IPS-11a (cell line): Measurements from ENCODE around the gene CASKIN2.
"Not testable (repeated sequence)": the region's sequence is repeated elsewhere in the genome, so short reads cannot be mapped to it uniquely, and the experiment has no call there.

Experiments
- H3K4me3 ChIP-seq: one replicate; pipeline ENCODE4 v1.5.1; 2013; ENCODE audit warnings: low read depth, low read length, control low read depth

Gene CASKIN2

DNA sequence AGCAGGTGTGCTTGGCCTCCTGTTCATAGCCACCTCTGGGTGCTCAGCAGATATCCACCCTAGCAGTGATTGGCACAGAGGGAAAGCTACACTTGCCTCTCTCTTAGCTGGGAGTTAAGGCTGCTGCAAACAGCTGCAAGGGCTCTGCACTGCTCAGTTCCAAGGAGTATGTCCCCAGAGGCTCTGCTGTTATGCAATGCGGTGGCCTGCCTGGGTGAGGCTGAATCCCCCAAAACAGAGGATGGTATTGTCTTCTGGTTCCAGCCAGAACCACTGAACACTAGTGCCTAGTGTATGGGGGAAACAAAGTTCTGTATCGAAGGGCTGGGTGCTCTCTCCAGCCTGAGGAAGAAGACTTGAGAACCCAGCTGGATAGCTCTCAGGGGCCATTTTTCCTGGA, 42.1 kb downstream of the CASKIN2 start:
- H3K4me3 ChIP-seq = no peak overlapping the region

DNA sequence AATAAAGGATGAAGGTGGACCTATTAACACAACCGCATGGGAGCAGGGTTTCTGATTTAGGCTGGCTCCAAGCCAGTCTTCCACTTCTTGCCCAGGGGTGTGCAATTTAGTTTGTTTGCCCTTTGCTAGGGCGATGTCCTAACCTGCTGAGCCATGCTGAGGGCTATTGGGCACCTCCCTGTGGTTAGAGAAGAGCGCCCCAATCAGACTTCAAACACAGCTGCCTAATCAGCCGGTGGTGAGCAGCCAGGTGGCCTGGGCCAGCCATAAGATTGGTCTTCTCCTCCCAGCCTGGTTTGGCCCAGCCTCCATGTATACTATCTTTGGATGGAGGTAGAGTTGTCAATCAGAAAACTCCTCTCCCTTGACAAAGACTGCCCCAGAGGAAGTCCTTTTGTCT, 43.2 kb downstream of the CASKIN2 start:
- no peak overlapping the region for H3K4me3 ChIP-seq

DNA sequence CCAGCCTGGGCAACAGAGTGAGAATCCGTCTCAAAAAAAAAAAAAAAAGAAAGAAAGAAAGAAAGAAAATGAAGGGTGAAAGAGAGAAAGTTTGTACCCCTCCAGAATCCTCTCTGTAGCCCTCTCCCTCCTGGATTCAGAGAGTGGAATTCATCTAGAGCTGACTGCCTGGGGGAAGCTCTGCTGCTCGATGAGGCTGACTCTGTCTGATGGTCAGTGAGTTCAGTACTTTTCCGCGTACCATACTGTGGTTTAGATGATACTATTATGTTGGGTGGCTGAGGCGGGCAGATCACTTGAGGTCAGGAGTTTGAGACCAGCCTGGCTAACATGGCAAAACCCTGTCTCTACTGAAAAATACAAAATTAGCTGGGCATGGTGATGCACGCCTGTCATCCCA, 44.1 kb downstream of the CASKIN2 start:
- no peak overlapping the region for H3K4me3 ChIP-seq

DNA sequence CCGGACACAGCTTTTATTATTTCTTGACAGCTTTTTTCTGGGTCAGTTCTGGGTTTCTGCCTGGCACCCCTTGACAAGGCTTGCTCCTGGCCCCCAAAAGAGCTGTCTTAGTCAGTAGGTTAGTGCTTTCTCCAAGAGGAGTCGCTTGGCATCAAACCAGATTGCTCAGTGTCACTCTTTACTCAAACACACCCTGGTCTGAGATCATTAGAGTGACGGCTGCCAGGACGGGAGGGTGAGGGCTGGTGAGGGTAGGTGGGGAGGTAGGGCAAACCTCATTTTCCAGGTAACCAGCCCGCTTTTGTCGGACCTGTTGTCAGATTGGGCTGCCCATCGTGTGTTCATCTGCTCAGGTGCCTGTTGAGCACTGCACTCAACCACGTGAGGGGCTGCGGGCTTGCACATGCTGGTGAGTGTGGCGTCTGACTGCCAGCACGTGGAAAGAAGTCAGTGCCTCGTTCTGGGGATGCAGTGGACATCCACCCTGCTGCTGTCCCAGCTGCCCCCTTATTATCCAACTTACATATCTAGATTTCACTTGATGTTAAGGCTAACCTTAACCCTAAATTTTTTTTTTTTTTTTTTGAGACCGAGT, 46.5 kb downstream of the CASKIN2 start:
- no peak overlapping the region for H3K4me3 ChIP-seq

DNA sequence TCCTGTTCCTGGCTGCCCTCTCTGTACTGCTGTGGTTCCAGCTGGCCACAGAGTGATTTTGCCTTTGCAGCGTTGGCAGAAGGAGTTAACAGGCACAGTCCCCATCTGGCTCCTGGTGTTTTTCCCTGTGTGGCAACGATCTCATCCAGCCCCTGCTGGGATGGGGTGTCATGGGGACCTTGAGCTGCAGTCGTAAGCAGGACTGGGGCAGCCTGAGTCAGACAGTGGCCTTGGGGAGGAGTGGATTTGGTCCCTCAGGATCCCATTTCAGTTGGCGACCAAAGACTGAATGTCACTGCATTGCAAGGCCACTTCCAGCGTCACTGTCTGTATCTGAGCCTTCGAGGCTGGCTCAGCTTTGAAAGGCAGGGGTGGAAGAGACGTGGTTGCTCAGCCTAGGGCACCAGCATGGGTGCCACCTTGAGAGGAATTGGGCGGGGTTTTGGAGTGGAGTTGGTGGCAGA, 47.0 kb downstream of the CASKIN2 start:
- no peak overlapping the region for H3K4me3 ChIP-seq

DNA sequence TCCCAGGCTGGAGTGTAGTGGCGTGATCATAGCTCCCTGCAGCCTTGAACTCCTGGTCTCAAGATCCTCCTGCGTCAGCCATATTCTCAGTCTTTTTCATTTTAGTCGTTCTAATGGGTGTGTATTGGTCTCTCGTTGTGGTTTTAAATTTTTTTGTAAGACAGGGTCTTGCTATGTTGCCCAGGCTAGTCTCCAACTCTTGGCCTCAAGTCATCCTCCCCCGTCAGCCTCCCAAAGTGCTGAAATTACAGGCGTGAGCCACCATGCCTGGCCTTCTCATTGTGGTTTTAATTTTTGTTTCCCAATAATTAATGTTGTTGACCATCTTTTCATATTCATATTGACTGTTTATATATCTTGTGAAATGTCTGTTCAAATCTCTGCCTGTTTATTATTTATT, 50.3 kb downstream of the CASKIN2 start:
- no peak overlapping the region for H3K4me3 ChIP-seq

DNA sequence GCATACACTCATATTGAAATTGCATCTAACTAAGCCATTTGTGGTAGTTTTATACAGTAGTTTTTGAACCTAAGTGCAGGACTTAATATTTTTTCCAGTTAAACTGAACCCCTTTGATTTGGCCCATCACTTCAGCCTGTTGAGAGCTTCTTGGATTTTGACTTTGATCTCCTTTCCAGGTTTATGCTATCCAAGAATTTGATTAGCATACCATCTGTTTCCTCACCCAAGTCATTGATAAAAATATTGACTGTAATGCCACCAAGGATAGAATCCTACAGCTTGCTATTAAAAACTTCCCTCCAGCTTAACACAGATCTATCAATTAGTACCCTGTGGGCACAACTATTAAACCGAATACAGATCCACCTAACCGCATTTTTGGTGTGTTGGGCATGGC, 51.7 kb downstream of the CASKIN2 start:
- H3K4me3 ChIP-seq = no peak overlapping the region

DNA sequence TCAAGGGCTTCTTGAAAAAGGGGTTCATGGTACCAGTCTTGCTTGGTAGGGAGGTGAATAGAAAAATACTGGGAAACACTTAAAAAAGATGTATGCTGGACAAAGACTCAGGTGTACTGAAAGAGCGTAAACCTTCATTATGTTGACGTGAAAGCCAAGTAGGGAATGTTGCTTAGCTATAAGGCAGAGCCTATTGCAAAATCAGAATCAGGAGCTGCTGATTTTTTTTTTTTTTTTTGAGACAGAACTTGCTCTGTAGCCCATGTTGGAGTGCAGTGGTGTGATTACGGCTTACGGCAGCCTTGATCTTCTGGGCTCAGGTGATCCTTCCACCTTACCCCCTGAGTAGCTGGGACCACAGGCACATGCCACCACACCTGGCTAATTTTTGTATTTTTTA, 55.0 kb downstream of the CASKIN2 start:
- H3K4me3 ChIP-seq = no peak overlapping the region

DNA sequence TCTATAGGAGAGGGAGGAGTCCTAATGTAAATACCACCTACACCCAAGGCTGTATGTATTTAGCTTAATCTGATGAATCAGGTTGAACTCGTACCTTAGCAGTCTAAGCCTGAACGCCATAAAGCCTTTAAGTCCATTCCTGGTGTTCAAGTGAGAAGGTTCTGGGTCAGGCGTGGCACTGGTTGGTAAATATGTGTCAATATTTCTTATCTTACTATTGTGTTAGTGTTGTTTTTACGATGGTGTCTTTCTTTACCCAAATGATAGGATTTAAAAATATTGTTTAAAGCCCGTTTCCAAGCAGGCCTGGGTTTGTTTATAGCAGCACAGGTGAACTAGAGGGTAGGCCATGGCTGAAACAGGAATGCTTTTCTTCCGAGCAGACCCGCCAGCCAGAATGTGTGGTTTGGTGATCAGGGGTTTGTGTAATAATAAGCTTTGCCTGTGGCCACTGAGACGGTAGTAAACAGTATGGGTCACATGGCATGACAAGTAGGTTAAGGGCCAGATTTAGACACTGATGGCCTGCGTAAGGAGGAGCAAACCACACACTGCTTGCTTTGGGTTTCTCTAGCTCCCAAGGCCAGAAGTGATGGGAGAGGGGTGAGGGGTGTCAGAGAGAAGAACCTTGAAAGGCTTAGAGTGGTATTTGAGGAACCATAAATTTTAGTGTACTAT, 55.6 kb downstream of the CASKIN2 start:
- H3K4me3 ChIP-seq = no peak overlapping the region

DNA sequence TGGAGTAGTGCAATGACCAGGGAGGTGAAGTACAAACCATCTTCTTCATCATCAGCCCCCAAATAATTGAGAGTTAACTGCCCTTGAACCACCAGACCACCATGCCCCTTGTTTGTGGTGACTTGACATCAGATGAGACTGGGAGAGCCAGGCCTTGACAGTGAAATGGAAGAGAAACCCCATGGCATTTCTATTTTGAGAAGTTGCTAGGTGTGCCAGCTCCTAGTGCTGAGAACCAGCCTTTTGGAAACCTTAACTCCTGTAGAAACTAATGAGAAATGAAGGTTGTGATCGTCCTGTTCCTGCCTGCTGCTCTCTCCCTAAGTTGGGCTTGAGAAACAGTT, 56.1 kb downstream of the CASKIN2 start:
- H3K4me3 ChIP-seq = no peak overlapping the region

DNA sequence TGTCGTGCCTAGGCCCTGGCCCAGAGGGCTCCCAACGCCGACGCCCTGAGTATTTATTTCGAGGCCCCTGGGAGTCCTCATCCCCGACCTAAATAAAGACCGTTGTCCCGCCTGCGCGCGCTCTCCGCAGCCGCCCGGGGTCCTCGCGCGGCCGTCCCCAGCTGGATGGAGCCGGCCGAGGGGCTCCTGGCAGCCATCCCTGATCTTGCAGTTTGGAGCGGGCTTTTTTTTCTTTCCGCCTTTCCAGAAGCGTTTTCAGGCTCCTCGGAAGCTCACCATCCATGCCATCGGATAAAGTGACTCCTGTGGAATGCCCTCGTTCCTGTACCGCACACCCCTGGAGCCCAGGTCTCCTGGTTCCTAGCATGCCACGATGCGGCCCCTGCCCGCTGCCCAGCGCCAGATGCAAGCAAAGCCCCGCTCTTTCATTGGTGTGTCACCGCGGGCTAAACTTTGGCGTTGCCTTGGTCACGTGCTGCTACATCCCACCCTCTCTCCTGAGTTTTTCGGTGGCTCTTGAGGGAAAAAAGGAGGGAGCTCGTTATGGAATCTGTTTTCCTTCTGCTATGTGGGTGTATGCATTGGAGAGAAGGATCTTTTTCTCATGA, 58.2 kb downstream of the CASKIN2 start:
- peak overlapping the region; percentile 72 for H3K4me3 ChIP-seq

DNA sequence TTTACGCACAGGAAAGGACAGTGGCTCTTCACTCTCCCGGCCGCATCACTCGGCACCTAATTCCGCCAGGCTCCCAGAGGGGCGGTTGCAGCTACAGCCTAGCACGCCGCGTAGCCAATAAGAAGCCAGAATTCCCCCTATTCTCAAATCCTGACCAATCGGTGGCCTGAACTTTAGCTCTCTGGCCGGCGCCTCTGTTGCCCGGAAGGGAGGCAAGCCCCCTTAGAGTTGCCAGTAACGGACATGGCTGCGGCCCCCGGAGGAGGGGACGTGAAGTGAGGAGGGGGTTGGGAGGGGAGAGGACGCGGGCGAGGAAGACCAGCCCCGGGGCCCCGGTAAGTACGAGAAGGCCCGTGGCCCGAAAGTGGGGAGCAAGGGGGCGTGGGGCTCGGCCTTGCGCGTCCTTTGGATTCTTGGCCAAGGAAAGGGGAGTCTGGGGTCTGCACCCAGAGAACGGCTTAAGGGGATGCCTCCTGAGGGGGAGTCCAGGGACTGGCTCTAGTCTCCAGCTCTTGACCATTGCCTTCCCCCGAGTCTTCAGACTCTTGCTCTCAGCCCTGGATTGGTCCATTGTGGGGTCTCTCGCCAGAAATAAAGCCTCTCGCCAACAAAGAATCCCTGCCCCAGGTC, 58.8 kb downstream of the CASKIN2 start, which contains the start of gene TMEM94:
Gene TMEM94 (plus strand): TSS at position 219 of the 630 bp plus-strand sequence. CDS start 15,271 bp downstream, outside the sequence.
- peak within 1 kb of the TSS; percentile 72 for H3K4me3 ChIP-seq

DNA sequence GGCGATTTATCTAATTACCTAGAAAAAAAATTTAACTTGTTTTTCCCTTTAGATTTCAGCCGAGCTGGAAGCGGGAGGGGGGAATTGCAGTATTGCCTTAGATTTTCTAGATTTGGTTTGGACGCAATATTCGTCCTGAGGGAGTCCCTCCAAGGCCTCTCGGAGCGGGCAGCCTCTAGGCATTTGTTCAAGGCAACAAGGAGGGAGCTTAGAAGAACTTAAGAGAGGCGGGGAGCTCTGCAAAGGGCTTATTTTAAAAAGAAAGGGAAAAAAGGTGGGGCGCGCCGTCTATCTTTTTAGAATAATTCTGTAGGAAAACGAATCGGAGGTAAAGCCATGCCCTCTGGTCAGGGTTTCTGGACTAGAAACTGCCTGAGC, 59.3 kb downstream of the CASKIN2 start:
- H3K4me3 ChIP-seq = peak overlapping the region; percentile 31

DNA sequence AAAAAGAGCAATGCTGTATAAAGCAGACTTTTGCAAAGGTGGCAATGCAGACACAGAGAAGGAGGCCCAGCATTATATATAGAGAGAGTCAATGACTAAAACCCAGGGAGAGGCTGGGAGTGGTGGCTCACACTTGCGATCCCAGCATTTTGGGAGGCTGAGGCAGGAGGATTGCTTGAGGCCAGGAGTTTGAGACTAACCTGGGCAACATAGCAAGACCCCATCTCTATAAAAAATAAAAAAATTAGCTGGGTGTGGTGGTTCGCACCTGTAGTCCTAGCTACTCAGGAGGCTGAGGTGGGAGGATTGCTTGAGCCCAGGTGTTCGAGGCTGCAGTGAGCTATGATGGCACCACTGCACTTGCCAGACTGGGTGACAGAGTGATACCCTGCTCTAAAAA, 60.7 kb downstream of the CASKIN2 start:
- not testable (repeated sequence) for H3K4me3 ChIP-seq

DNA sequence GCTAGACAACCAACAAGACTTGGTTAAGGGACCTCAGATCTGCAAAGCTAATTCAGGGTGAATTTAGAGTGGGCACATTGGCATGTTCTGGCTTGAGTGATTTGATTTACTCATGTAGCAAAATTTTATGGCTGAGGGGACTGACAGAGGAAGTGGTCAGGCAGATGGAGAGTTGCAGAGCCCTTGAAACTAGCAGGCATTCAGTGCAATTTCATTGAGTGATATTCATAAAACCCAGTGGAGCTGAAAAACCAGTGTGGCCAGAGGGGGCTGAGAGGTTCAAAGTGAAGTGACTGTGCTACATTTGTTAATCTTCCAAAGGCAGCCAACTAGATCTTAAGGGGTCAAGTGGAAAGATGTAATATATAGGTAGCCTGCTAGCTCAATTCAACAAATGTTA, 61.1 kb downstream of the CASKIN2 start:
- H3K4me3 ChIP-seq = no peak overlapping the region

DNA sequence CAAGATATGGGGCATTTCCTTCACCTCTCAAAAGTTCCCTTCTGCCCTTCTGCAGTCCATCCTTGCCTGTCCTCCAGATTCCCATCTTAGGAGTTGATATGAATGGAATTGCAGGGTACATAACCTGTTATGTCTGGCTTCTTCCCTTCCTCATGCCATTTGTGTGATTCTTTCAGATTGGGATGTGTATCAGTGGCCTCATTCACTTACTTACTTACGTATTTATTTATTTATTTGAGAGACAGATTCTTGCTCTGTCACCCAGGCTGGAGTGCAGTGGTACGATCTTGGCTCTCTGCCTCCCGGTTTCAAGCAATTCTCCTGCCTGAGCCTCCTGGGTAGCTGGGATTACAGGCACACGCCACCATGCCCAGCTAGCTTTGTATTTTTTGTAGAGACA, 65.1 kb downstream of the CASKIN2 start:
- H3K4me3 ChIP-seq = no peak overlapping the region
